Measurements from ENCODE around the gene TRPM3.

TRPM3 gene

GRCh38 chr9:70569791-70570190 is 551.6 kb downstream of the TRPM3 start:
- no peak for DNase-seq

- no peak for DNase-seq
Measured at GRCh38 chr9:70569070-70569772, 552.2 kb downstream of the TRPM3 start.

DNA sequence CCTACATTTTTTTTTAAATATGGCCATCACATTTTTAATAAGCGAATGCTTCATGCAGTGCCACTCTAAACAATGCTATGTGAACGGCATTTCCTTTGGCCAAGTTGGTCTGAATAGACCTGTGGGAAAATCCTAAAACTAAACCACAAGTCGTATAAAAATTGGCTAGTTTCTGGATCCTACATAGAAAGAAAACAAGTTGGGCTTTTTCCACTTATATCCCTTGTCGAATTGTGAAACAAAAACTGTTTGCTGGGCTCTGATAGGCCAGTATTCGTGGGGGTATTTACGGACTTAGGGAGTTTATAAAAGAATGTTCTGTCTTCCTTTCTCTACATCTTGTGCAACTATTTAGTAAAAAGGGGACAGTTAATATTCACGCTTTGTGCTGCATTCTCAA is 553.9 kb downstream of the TRPM3 start:
- DNase-seq = no peak

DNA sequence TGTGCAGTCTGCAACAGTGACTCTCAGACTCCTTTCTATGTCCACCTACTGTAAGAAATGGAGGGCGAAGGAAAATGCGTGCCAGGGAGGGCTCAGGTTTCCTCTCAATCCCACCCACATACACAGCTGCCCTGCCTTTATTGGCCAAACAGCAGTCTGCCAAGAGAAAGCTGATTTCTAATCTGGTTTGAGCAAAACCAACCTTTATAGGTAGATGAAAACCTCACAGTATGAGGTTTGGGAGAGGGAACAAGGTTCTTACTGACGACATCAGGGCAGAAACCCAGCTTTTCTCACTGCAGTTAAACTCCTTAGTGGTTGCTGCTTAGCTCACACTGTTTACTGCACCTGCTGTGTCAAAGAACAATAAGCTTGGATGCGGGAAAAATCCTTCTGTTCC is 554.7 kb downstream of the TRPM3 start:
- no peak for DNase-seq

DNA sequence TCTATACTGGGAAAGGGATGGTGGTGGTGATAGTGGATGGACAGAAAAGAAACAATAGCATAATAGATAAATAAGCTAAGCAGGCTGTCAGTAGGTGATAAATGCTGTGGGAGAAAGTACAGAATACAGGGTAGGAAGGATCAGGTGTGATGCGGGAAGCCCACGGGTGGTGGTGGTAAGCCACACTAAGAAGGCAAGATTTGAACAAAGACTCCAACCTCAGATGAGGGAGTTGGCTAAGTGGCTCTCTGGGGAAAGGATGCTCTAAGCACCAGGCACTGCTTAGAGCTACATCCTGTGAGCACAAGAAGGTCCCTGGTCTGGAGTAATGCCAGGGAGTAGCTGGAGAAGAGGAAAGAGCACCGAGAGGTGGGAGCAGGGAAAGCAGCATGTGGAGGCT is 555.4 kb downstream of the TRPM3 start:
- DNase-seq = peak; percentile 8

- DNase-seq = no peak
Measured at GRCh38 chr9:70564468-70565335, 556.7 kb downstream of the TRPM3 start.

GRCh38 chr9:70563431-70564204 is 557.8 kb downstream of the TRPM3 start:
- DNase-seq = peak; percentile 67

- no peak for DNase-seq
Measured at GRCh38 chr9:70563010-70563409, 558.4 kb downstream of the TRPM3 start.

DNA sequence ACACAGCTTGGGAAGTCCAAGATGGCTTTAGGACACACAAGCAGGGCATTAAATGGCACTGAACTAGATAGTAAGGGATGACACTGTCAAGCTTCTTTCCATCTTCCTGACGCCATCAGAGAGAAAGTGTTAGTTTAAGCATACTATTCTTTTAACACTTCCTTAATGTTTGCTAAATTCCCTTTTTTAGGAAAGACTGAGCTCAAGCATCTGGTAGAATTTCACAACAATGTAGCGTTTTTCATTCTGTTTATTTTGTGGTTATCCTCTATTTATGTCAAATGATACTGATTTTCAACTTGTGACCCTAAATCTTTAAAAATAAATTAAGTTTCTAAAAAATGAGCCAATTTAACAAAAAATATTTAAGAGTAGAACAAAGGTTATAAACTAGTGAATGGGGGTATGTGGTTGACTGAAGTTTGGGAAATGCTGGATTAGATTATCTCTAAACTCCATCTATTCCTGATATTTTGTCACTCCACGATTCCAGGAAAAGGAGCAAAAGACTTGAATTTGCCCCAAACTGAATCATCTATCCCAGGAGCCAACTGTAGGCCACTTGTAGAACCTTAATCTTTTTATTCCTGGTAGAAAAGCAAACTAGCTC is 559.5 kb downstream of the TRPM3 start:
- DNase-seq = no peak

DNA sequence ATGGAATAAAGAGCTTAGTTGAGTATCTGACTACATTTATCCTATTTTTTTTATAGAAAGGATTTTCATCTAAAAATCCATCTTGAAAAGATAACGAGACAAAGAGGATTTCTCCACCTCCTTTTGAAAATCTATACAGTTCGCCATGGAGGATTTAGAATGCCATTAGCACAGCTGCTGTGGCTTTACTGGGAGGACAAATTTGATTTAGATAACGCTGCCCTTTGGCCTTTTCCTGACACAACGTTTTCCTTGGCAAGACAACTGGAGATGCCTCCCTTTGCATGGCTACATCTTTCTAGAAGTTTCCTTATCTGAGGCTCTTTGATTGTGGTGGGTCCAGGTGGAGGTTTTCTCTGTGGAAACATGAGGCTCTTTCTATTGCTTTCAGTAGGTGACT is 560.3 kb downstream of the TRPM3 start:
- no peak for DNase-seq

- no peak for DNase-seq
Measured at GRCh38 chr9:70559102-70559501, 562.3 kb downstream of the TRPM3 start.

- no peak for DNase-seq
Measured at GRCh38 chr9:70557661-70558369, 563.6 kb downstream of the TRPM3 start.

- no peak for DNase-seq
Measured at GRCh38 chr9:70556771-70557170, 564.6 kb downstream of the TRPM3 start.

- no peak for DNase-seq
Measured at GRCh38 chr9:70554881-70555280, 566.5 kb downstream of the TRPM3 start.

DNA sequence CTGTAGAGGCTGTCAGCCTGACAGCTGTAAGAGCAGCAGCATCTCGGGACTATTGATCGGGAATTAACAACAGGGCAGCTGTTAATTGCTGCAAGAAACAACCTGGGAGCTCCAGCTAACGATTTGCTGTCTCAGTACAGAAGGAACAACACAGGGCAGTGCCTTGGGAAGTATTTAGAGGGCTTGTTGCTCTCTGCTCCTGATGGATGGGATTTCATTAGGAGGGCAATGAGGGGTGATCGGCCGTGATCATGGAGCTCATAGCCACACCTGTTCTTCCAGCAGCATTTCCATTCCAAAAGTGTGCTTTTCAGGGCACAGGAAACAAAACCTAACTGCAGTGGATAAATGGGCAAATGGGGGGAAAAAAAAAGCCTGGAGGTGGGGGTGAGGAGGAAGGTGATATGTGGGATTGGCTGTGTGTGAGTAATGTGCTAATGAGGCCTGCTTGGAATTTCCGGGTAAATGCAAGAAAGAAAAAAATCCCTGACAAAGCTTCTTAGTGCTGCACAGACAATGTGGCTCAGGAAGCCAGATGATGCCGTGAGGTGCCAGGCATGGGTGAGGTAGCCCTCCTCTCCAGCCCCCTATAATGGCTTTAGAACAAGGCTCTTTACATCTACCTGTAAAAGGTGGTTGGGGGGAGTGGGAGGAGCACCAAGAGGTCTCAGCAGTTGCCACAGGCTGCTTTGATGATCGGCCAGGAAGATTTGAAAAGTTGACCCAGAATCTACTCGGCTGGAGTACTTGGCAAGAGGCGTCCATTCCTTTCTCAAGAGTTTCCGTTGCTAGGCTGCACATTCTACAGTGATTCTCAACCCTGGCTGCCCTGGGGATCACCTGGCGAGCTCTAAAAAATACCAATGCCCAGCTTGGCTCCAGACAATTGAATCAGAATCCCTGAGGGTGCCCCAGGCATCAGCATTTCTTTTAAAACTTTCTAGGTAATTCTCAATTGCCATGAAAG is 567.4 kb downstream of the TRPM3 start:
- DNase-seq = no peak

- DNase-seq = no peak
Measured at GRCh38 chr9:70552561-70552960, 568.9 kb downstream of the TRPM3 start.

GRCh38 chr9:70551801-70552200 is 569.6 kb downstream of the TRPM3 start:
- no peak for DNase-seq

GRCh38 chr9:70551396-70551795 is 570.0 kb downstream of the TRPM3 start:
- DNase-seq = no peak

- DNase-seq = no peak
Measured at GRCh38 chr9:70549926-70550325, 571.5 kb downstream of the TRPM3 start.

DNA sequence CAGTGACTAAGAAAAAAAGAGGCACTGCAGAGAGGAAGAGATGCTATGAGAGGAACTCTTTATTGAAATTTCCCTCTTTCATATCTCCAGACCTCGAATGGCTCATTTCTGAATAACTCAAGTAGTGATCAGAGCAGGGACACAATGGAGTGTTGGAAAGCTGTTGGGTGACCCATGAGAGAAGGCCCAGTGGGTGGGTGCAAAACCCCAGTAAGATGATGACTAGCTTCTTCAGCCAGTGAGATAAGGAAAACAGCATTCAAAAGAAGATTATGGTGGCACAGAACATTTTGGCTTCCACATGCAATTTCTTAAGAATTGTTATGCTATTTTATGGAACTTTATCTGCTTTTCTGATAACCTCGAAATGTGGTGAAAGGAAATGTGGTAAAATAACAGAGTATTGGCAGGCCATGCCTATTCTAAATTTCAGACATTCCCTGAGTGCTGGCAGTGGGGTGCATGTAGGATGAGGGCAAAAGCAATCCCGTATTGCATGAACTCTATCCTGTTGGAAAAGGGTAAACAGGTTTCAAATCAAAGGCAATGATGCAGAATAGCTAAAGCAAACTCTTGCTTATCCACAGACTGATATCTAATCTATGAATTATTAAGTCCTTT is 579.0 kb downstream of the TRPM3 start:
- DNase-seq = no peak

GRCh38 chr9:70540016-70540415 is 581.4 kb downstream of the TRPM3 start:
- DNase-seq = no peak
